ENCODE measurements around the gene EPS8L2. TPM values are rescaled to one million over a fixed set of nuclear protein-coding genes. Genes with fewer than 3 reads are reported as not detected.

The EPS8L2 gene
- total and polyA plus RNA-seq, 9 of the 15 experiments (the other 6 are each of a cell fraction or from before 2014, with no cell fraction given), result 0.75 to 17.0 (median 3.7) TPM

DNA sequence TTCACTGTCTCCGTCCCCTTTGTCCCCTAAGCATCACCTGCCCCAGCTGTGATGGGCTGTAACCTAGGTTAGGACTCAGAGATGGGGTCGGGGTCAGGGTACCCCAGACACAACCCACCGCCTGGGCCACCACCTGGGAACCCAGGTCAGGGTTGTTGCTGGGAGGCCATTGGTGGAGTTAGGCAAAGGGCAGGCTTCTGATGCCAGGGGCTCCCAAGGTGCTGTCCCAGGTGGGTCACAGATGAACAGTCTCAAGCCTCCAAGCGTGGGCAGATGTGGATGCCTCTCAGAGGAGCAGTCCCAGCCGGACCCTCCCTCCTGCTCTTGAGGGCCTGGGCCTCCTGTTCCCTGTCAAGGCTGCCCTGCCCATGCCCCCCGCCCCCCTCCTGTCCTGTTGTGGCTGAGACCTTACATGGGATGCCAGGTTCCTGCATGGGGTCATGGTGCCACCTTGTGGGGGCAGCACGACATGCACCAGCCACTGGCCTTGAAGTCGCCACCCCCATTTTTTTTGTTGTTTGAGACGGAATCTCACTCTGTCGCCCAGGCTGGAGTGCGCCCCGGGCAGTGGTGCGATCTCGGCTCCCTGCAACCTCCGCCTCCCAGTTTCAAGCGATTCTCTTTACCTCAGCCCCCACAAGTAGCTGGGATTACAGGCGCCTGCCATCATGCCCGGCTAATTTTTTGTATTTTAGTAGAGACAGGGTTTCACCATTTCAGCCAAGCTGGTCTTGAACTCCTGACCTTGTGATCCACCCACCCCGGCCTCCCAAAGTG is 59.2 kb downstream of the EPS8L2 start:
- Histone ChIP-seq H4K20me1 (replicated peaks; ENCODE audit: control insufficient read depth, insufficient read depth, low read length) (peaks cover 36% of the 10 kb centered on the region), H3K79me2 (ENCODE audit: control insufficient read depth, insufficient read depth, low read length) (peaks cover 4% of the 10 kb centered on the region; the same call in 1 of the 3 replicates), H3K27me3 (ENCODE audit: control insufficient read depth in 2 of 2, insufficient read depth in 2 of 2, low read length in 2 of 2) (no peaks in the 10 kb centered on the region), H3K9me1 (ENCODE audit: control insufficient read depth, insufficient read depth, low read length) (peaks cover 6% of the 10 kb centered on the region), H3K9ac (ENCODE audit: insufficient read depth in 1 of 2, low read depth in 2 of 2, low read length in 2 of 2) (no peak overlapping the region), H2AFZ (ENCODE audit: low read depth, low read length) (no peak overlapping the region), H3K4me1 (replicated peaks in 1 of 2; ENCODE audit: control insufficient read depth in 2 of 2, insufficient read depth in 2 of 2, low read length in 2 of 2) (peaks cover 8 to 40% of the 10 kb centered on the region in 2 experiments; a peak in 4 of 5 replicates), H3K4me3 (no peak overlapping the region), H3K36me3 (ENCODE audit: control insufficient read depth, insufficient read depth, low read length) (peaks cover 81% of the 10 kb centered on the region), H3K4me2 (ENCODE audit: insufficient read depth, low read length) (no peak overlapping the region), H3K9me3 (replicated peaks; ENCODE audit: control insufficient read depth, insufficient read depth, low read depth, low read length) (no peaks in the 10 kb centered on the region), H3K27ac (ENCODE audit: extremely low read depth, low read depth, low read length) (no peak overlapping the region)
- ChIA-PET CTCF (ENCODE audit: low intra/inter-chr PET ratio) (interaction anchor here (1.5 kb wide), 1 partner anchor 37 kb away, joined by 8 read pairs; no protein-coding TSS in a partner anchor), POLR2A (interaction anchor here (1.0 to 10.4 kb wide), 8 partner anchors 10 to 70 kb away, joined by 3 to 88 read pairs (median 4); partner anchors contain the start of genes DEAF1, TALDO1 and TMEM80)
- FAIRE-seq (peak; percentile 19), DNase-seq (ENCODE audit: extremely low read depth in 1 of 4, low spot score in 3 of 4) (peak; percentile 48 to 64 (median 56)), ATAC-seq (peak; percentile 59)
- in situ Hi-C loops (cut with MboI), result no loop called here
- intact Hi-C loops (cut with micrococcal nuclease), result no loop called here
- no TSS peak for BruUV-seq (replicated peaks)
- 76% methylated on average over 15 of the region's 19 CpGs for WGBS (ENCODE audit: insufficient coverage, low coverage, missing lambda C conversion rate)
- peak; percentile 29 for TF ChIP-seq RBFOX2 (IDR thresholded peaks at IDR 0.05; ENCODE audit: low read depth, low read length)
- no peak for TF ChIP-seq TAF9B (IDR thresholded peaks at IDR 0.05; ENCODE audit: partially characterized antibody)
- TF ChIP-seq, protein P1, sequence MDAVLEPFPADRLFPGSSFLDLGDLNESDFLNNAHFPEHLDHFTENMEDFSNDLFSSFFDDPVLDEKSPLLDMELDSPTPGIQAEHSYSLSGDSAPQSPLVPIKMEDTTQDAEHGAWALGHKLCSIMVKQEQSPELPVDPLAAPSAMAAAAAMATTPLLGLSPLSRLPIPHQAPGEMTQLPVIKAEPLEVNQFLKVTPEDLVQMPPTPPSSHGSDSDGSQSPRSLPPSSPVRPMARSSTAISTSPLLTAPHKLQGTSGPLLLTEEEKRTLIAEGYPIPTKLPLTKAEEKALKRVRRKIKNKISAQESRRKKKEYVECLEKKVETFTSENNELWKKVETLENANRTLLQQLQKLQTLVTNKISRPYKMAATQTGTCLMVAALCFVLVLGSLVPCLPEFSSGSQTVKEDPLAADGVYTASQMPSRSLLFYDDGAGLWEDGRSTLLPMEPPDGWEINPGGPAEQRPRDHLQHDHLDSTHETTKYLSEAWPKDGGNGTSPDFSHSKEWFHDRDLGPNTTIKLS (IDR thresholded peaks at IDR 0.05; ENCODE audit: borderline replicate concordance, low read depth), result no peak
- TF ChIP-seq ZNF311 (CRISPR knock-in tag; IDR thresholded peaks at IDR 0.05), result no peak
- no peak for TF ChIP-seq FOXK1 (CRISPR knock-in tag; IDR thresholded peaks at IDR 0.05; ENCODE audit: borderline replicate concordance)
- TF ChIP-seq, protein P2, sequence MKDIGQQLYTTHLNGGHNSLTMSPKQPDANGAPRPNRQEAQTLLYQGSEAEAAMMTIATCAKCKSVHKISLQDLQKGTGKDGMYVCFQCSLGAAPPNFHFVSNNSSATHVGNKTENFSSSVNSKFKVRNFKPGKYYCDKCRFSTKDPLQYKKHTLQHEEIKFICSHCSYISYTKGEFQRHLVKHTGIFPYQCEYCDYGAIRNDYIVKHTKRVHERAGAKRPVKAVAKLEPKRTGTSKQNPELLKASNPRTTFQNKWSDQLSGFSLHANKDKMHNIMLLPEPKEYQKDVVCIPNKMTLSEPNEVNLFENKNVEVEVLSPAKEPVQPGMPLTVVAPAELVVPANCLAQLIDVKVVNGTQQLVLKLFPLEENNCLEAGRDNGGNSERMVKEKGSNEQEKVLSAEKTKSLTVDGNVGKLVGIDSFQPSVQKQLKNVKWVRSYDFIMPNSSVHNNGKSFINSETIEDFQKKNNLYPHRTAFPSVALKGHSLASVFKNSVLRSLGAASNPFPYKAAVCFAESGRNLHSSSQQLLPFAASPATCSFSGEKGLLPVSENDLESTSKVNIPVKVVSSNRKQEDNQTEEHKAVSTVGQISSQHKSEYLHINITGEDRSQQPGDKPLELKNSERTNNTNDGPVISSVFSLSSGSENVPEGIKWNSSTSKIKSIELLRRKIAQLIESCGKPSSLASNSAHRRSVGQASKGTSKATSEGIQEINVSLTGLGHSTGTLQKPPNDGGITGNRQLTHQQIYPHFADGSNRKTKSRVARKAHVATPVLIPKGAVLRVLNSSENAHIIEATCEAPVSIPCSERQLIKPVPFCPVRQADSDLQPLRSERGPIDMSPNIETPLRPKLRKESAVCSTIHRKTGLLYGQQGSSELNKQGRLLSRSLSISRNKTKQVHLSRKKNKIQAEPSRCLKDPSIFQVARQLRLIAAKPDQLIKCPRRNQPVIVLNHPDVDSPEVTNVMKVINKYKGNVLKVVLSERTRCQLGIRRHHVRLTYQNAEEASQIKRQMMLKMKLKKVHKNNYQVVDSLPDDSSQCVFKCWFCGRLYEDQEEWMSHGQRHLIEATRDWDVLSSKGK (CRISPR knock-in tag; IDR thresholded peaks at IDR 0.05), result no peak
- peak; percentile 87 for TF ChIP-seq SUPT5H (IDR thresholded peaks at IDR 0.05)
- no peak for TF ChIP-seq ZNF316 (IDR thresholded peaks at IDR 0.05)
- TF ChIP-seq SMAD3 (CRISPR knock-in tag; conservative IDR thresholded peaks at IDR 0.05), result peak; percentile 65; the same call in 1 of the 2 replicates
- no peak for TF ChIP-seq ESRRA (IDR thresholded peaks at IDR 0.05; ENCODE audit: borderline replicate concordance, low read depth)
- 0 out of 2 replicates have a peak, but pooled peaks have one; percentile 53 for TF ChIP-seq ZNF253 (CRISPR knock-in tag; conservative IDR thresholded peaks at IDR 0.05)
- no peak for TF ChIP-seq MIER1 (IDR thresholded peaks at IDR 0.05; ENCODE audit: low read depth)
- no peak for TF ChIP-seq CHCHD3 (CRISPR knock-in tag; IDR thresholded peaks at IDR 0.05)
- TF ChIP-seq POLR3G (IDR thresholded peaks at IDR 0.05; ENCODE audit: extremely low read depth, insufficient read length, insufficient replicate concordance), result no peak
- TF ChIP-seq TCFL5 (CRISPR knock-in tag; conservative IDR thresholded peaks at IDR 0.05), result no peak
- TF ChIP-seq CREM (IDR thresholded peaks at IDR 0.05; ENCODE audit: low read depth), result peak; percentile 38; the same call in 1 of the 2 replicates
- TF ChIP-seq WHSC1 (IDR thresholded peaks at IDR 0.05; ENCODE audit: low read length), result no peak
- TF ChIP-seq PCBP2 (IDR thresholded peaks at IDR 0.05; ENCODE audit: low read depth, low read length, poor library complexity, severe bottlenecking), result no peak
- no peak for TF ChIP-seq ARHGAP35 (IDR thresholded peaks at IDR 0.05; ENCODE audit: partially characterized antibody)
